HG03060 (cell line): ENCODE data around the gene TYW1B.
"Not testable (repeated sequence)": the region's sequence is repeated elsewhere in the genome, so short reads cannot be mapped to it uniquely, and the experiment has no call there.

Experiments
- ATAC-seq: cut with Tn5 transposase; IDR thresholded peaks from one replicate; pipeline ENCODE4 v1.9.1; 2021; ENCODE audit warnings: low read depth, moderate number of reproducible peaks; ENCODE audit not compliant: unreplicated experiment

Gene TYW1B

DNA sequence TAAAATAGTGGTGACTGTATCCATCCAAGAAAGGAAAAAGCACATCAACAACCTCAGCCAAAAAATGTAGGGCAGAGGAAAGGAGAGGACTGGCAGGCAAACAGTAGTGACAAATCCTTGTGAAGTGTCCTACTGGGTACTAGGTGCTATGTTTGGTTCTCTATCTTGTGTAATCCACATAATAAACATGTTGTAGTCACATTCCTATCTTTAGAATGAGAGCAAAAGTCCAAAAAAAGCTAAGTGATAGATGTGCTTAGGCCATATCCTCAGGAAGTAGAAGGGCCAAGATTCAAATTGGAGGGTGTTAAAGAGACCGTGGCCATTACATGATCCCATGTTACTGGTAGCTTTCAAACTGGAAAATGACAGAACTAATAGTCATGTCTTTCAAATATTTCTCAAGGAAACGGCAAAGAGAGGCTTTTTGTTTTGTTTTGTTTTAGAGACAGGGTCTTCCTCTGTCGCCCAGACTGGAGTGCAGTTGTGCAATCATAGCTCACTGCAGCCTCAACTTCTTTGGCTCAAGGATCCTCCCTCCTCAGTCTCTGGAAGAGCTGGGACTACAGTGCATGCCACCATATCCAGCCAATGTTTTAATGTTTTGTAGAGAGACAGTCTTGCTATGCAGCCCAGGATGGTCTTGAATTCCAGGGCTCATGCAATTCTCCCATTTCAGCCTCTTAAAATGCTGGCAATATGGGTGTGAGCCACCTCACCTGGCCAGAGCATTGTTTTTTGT lies 244.2 kb downstream of the TYW1B start:
- ATAC-seq, result not testable (repeated sequence)

DNA sequence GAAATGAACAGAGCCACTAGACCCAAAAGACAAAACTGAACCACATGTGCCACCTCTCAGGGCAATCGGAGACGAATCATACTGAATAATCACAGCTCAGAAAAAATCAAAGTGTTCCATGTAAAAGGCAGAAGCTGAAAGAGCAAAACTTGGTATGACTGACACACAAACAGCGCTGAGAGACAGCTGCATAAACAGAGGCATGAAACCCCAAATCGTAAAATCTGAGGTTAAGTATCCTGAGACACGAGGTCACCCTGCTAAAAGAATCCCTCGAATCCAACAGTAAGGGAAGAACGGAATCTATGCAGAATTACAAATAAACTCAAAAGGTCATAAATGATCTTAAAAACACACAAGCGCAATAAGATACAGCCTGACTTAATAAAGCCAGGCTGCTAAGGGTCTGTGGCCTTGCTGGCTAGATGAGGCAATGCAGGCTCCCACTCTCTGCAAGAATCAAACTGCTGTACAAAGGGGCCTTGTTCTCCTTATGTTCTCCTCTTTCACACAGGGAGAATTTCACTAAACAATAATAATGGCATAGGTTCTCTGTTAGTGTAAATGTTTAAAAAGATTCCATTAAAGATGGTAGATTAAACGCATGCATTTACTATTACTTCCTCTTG lies 247.7 kb downstream of the TYW1B start:
- ATAC-seq, result not testable (repeated sequence)

DNA sequence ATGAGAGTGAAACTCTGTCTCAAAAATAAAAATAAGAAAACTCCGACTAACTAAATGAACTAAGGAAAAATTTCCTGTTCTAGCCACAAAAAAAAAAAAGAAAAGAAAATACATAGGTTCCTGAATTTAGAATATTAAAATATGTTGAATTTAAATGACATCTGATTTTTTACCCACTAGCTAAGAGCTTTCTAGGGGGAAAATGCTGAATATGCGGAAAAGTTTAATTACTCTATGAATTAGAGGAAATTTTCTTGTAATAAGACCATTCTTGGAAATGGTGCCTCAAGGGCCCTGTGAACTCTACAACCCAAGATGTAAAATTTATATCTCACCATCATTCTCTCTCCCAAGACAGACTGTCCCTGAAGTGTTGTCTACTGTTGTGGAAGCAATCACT lies 250.9 kb downstream of the TYW1B start:
- no peak for ATAC-seq

DNA sequence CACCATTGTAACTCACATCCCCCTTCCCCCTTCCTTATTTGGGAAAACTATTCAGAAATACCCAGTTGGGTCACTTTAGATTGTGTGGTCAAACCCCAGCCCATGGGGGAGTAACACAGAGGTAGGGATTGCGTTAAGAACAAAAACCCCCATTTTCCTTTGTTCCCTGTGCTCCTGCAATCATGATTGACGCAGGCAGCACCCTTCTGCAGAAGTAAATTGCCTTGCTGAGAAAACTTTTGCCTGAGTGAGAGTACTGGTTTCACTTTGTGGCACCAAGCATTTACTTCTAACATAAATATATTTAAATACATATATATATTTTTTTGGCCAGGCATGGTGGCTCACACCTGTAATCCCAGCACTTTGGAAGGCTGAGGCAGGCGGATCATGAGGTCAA lies 266.0 kb downstream of the TYW1B start:
- ATAC-seq, result not testable (repeated sequence)

- not testable (repeated sequence) for ATAC-seq
These were observed 268.5 kb downstream of the TYW1B start for GRCh38 chr7:72559546-72559945.

GRCh38 chr7:72556733-72557132 lies 271.3 kb downstream of the TYW1B start:
- ATAC-seq, result not testable (repeated sequence)

DNA sequence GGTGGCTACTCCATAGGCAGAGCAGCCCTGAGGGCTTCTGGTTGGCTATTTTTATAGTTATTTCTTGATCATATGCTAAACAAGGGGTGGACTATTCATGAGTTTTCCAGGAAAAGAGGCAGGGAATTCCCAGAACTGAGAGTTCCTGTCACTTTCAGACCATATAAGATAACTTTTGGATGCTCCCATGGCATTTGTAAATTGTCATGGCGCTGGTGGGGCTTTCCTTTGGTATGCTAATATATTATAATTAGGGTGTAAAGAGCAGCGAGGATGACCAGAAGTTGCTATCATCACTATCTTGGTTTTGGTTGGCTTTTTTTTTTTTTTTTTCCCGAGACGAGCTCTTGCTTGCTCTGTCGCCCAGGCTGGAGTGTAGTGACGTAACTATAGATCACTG lies 272.8 kb downstream of the TYW1B start:
- not testable (repeated sequence) for ATAC-seq

DNA sequence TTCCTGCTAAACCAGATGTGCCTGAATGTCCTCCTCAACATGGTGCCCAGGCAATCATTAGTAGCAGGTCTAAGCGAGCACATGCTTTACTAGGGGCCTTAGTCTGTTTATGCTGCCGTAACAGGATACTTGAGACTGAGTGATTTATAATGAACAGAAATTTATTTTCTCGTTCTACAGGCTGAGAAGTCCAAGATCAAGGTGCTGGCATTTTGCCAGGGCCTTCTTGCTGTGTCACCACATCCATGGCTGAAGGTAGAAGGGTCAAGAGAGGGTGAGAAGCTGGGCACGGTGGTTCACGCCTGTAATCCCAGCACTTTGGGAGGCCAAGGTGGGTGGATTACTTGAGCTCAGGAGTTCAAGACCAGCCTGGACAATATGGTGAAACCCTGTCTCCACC lies 273.6 kb downstream of the TYW1B start:
- ATAC-seq, result not testable (repeated sequence)

DNA sequence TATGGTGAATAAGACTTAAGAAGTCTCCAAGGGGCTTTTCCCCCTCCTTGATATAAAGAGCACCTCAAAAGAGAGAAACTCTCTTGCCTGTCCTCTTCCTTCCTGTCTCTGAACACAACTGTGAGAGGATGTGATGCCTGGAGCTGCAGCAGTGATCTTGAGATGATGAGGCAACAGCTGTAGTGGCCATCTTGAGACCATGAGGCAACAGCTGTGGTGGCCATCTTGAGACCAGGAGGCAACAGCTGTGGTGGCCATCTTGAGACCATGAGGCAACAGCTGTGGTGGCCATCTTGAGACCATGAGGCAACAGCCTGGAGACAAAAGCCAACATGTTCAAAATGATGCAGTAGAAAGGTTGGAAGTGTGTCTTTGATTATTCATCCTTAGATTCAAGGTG lies 277.5 kb downstream of the TYW1B start:
- not testable (repeated sequence) for ATAC-seq

DNA sequence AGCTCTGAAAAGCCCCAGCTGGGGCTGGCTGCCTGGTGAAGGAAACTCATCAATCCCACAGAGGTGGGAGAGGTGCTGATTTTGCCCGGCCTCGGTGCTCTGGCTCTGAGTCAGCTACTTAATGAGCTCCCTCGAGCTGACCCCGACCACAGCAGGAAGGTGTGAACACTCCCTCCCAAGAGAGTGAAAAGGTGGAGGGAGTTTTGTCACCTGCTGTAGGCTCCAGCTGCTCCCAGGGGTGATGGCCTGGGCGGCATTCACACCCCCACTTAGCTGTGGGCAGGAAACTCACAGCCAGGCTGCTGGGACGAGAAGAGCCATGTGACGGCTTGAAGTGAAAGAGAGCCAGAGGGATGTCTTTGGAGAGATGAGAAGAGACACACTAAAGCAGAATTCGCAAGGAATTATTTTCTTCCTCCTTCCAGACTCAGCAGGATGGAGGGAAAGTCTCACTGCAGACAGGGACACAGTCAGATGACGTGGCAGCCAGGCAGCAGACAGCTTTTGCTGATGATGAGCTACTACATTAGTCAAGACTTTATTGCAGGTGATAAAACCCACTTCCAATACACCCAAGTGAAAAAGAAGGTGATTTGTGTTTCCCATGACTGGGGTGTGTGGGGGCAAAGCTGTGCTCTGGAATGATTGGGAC lies 281.3 kb downstream of the TYW1B start:
- not testable (repeated sequence) for ATAC-seq

DNA sequence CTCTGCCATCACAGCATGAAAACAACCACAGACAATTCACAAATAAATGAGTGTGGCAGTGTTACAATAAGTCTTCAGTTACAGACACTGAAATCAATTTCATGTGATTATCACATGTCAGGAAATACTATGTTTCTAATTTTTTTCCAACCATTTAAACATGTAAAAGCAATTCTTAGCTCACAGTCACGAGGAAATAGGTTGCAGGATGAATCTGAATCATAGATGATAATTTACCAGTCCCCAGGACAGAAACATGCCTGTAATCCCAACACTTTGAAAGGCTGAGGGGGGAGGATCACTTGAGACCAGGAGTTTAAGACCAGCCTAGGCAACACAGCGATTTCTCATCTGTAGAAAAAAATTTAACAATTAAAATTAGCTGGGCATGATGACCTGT lies 283.5 kb downstream of the TYW1B start:
- ATAC-seq, result not testable (repeated sequence)

- ATAC-seq, result no peak
These were observed 287.1 kb downstream of the TYW1B start for GRCh38 chr7:72540923-72541322.

DNA sequence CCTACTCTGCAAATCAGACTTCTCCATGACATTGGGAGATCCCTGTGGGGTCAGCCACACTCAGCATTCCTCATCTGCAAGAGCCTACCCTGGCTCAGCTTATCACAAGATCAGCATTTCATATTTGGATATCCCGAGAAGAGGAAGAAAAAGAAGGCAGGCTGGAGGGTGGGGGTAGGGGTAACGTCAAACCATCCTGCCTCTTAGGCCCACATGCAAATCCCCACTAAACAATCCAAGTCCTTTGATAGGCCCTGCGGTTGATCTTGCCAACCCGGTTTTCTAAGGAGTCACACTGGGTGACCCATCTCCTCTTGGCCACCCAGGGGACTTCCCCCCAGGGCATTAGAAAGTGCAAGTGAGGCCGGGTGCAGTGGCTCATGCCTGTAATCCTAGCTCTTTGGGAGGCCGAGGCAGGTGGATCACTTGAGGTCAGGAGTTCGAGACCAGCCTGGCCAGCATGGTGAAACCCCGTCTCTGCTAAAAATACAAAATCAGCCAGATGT lies 287.8 kb downstream of the TYW1B start:
- ATAC-seq, result no peak

DNA sequence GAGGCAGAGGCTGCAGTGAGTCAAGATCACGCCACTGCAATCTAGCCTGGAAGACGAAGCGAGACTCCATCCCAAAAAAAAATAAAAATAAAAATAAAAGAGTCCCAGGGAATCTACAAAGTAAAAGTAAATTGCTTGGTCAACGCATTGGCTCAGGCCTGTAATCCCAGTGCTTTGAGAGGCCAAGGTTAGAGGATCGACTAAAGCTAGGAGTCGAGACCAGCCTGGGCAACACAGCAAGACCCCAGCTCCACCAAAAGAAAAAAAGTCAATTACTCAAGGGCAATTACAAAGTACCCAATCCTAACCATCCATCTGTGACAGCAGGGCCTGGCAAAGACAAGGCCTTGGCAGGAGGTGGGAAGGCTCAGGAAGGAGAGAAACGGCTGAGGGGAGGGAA lies 288.3 kb downstream of the TYW1B start:
- no peak for ATAC-seq

DNA sequence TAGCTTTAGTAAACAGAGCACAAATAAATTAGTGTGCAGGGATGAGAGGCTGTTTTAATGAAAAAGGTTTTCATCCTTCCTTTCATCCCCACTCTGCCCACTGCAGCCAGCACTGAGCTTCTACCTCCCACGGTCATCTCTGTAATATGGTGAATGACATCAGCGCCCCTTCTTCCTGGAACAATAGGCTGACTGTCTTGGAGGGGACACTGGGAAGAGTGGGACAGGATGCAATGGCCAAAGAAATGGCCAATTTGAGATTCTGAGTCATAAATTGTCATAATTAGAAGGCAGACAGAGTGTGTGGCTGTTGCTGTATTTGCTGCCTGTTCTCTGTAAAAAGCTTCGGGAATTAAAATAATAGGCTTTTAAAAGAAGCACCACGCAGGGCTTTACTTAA lies 289.1 kb downstream of the TYW1B start:
- ATAC-seq, result no peak

GRCh38 chr7:72538147-72538546 lies 289.9 kb downstream of the TYW1B start:
- no peak for ATAC-seq

DNA sequence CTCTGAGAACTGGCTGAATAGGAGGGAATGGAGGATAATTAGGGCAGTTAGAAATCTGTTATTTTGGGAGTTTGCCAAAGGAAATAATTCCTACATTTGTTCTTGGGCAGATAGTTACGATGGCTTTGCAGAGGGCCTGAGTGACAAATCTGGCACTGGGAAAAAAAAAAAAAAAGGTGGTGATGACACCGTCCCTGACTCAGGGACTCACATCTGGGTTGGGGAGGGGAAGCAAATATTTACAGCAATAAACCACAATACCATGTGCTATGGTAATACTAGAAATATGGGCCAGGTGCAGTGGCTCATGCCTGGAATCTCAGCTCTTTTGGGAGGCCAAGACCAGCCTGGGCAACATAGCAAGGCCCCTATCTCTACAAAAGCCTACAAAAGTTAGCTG lies 292.0 kb downstream of the TYW1B start:
- not testable (repeated sequence) for ATAC-seq

GRCh38 chr7:72531048-72531447 lies 297.0 kb downstream of the TYW1B start:
- not testable (repeated sequence) for ATAC-seq
